GM19397 (cell line): ENCODE results near the gene MAN1B1.
A peak's percentile ranks its signal among the peaks of the same experiment; 100 is the strongest.

ENCODE experiments used
- ATAC-seq: cut with Tn5 transposase; IDR thresholded peaks from one replicate; pipeline ENCODE4 v1.9.1; 2021; ENCODE audit warnings: mild to moderate bottlenecking, moderate library complexity; ENCODE audit not compliant: unreplicated experiment

The MAN1B1 gene

DNA sequence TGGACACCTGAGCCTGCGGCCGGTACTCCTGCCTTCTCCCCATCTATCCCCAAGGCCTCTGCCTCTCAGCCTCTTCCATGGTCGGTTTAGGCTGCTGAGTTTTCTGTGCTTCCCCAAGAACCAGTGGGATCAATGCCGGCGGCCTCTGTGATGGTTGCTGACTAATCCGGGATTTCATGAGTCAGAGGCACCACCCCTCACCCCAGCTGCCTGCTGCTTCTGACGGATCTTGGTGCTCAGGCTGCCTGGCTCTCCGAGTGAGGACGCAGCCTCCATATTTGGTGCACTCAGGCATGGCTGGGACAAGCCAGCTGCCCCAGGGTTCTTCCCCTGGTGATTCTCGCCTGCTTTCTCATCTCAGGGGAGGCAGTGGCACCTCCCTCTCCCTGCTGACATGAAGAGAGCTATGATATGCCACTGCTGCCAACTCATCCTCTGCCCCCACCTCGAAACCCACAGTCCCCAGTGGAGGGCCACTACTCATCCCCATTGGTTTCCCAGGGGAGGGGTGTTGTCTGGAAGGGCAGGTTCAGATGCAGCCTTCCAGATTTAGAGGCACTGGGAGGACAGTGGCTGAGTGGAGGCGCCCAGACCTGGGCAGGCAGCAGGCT lies 3.3 kb upstream of the MAN1B1 start:
- ATAC-seq, result no peak

GRCh38 chr9:137084526-137084925 lies 2.3 kb upstream of the MAN1B1 start:
- no peak for ATAC-seq

DNA sequence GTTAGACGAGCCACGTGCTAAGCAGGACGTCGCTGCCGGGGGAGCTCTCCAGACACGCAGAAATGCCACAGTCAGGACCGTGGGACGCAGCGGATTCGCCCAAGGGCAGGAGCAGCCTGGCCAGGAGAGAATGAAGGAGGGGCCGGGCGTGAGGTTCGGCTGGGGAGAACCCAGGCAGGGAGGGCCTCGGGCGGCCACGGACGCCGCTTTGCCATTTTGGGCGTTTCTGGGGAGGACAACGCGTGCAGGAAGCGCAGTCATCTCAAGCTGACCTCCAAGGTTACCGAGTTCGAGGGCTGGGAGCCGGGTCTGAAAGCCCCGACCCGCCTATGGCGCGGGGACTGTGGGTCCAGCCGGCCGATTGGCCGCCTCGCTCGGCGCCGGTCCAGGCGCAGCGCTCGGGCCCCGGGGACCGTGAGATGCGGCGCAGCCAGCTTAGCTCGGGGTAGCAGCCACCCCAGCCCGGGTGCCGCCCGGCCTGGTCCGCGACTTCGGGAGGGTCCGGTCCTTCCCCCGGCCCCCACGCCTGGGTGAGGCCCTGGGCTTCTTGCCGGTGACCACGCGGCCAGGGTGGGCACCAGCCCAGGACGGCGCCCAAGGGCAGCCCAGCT lies 760 bp upstream of the MAN1B1 start:
- peak; percentile 15 for ATAC-seq

- ATAC-seq, result no peak
Observed at GRCh38 chr9:137087409-137087925, 682 bp downstream of the MAN1B1 start.

DNA sequence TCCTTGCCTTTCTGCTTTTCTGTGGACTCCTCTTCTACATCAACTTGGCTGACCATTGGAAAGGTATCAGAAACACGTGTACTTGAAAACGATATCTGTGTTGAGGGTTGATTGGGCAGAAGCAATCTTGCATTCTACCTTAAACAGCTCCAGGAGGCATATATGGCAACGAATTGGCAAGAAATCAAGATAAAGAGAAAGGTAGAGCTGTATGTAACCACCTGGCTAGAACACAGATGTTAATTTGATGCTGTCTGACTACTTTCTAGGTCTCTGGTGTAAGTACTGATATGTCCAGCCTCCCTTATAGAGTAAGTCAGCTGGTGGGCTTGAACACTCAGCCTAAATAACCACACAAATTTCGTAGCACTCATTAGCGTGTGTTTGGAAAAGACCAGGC lies 1.3 kb downstream of the MAN1B1 start:
- no peak for ATAC-seq

DNA sequence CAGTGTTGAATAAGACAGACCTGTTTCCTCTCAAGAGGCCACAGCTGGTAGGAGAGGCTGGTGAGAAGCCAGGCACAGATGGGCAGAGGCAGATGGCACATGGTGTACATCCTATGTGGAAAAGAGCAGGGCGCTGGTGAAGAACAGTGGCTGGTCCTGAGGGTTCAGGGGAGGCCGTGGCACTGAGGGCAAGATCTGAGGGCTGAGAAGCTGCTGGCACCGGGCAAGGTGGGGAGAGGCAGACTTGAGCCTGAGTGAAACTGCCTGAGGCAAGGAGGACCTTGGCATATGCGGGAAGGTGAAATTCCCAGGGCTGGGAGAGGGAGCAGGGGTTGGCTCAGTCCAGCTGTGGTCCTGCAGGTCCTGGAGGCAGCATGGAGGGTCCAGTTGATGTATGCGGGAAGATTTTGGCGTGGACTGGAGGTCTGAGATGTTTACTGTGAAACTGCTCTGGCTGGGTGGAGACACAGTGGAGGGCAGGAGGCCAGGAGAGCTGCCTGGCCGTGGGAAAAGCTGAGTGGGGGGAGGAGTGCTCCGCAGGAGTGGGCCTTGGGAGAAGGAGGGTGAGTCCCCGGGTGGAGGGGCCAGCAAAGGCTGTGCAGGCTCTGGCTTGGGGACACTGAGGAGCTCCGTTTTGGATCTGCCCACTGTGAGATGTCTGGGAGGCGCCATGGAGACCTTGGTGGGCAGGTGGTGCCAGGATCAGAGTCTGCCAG lies 2.6 kb downstream of the MAN1B1 start:
- no peak for ATAC-seq

DNA sequence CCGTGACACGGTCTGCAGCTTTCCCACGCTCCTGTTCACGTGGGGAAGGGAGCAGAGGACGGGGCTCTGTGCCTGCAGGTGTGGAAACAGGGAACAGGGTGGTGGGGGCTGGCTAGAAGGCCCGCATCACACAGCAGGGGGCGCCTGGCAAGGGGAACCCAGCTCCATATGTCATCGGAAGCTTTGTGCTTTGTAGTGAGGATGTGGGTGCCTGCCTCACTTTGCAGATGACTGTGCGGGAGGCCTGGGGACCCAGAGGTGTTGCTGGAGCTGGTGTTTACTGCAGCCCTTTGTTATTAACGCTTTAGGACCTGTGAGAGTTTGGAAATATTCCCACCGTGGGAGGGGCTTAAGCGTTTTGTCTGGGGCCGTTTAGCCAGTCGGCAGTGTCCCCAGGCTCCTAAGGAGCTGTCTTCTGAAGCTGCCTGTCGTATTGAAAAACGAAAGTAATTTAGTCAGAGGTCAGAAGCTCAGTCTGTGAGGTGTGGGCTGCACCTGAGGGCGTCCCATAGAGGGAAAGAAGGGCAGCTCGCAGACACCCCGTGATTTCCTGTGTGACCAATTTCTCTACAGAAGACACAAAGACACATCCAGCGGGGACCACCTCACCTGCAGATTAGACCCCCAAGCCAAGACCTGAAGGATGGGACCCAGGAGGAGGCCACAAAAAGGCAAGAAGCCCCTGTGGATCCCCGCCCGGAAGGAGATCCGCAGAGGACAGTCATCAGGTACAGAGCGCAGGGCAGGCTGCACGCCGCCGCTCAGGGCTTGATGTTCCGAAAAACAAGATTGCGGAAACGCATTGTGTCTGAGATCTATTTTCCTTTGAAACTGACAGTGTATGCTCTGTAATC lies 9.1 kb downstream of the MAN1B1 start:
- ATAC-seq, result peak; percentile 77

- ATAC-seq, result no peak
Observed at GRCh38 chr9:137096785-137097546, 10.2 kb downstream of the MAN1B1 start.

DNA sequence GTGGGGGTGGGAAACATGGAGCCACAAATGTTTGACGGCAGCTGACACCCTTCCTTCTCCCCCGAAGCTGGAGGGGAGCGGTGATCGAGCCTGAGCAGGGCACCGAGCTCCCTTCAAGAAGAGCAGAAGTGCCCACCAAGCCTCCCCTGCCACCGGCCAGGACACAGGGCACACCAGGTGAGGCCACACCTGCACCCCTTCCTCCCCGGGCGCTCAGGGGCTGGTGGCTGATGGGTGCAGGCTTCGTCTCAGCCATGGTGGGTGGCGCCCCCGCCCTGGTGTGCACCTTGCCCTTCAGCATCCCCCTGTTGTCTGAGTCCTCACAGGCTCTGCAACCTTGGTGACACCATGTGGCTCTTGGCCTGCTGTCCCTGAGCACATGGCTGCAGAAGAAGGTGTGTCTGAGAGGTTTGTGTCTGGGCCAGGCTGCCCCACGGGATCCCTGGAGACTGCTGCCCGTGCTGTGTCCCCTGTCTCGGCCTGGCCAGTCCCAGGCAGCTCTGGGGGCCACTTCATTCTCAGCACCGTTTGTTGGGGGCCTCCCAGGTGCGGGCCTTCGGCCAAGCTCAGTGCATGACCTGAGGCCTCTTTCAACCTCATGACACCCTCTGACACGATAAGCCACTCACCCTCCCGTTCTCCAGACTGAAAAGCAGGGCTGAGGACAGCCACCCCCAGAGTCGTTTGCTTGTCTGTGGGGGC lies 11.1 kb downstream of the MAN1B1 start:
- no peak for ATAC-seq

- ATAC-seq, result no peak
Observed at GRCh38 chr9:137099231-137099630, 12.4 kb downstream of the MAN1B1 start.

DNA sequence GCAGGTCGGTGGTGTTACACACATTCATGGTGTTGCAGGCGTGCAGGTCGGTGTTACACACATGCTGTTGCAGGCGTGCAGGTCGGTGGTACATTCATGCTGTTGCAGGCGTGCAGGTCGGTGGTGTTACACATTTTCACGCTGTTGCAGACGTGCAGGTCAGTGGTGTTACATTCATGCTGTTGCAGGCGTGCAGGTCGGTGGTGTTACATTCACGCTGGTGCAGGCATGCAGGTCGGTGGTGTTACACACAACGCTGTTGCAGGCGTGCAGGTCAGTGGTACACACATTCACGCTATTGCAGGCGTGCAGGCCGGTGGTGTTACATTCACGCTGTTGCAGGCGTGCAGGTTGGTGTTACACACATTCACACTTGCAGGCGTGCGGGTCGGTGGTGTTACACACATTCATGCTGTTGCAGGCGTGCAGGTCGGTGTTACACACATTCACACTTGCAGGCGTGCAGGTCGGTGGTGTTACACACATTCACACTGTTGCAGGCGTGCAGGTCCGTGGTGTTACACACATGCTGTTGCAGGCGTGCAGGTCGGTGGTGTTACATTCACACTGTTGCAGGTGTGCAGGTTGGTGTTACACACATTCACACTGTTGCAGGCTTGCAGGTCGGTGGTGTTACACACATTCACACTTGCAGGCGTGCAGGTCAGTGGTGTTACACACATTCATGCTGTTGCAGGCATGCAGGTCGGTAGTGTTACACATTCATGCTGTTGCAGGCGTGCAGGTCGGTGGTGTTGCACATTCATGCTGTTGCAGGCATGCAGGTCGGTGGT lies 16.6 kb downstream of the MAN1B1 start:
- no peak for ATAC-seq

DNA sequence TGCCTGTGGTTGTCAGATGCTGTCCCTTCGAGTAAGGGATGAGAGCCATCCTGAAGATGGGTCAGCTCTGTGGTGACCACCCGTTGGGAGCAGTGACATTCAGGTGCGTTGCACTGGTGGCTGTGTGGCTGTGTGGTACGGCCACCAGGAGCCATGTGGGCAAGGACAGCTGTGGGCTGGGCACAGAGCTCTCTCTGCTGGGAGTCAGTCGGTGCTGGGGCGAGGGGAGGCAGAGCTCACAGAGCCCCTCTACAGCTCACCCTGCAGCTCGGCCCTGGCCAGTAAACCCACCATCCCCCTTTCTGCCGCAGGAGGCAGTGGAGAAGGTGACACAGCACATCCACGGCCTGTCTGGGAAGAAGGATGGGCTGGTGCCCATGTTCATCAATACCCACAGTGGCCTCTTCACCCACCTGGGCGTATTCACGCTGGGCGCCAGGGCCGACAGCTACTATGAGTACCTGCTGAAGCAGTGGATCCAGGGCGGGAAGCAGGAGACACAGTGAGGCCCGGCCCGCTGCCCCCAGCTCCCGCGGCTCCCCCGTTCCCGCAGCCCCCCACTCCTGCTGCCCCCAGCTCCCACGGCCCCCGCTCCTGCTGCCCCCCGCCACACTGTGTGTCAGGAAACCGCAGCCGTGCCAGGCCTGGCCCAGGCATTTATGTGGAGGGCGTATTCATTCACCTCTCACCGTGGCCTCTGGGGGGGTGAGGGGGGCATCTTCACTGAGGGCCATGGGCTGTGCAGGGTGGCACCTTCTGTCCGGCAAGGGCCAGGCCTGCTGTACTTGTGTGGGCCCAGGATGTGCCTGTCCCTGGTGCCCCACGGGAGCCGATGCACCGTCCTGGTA lies 19.3 kb downstream of the MAN1B1 start:
- no peak for ATAC-seq

GRCh38 chr9:137106662-137107250 lies 20.0 kb downstream of the MAN1B1 start:
- ATAC-seq, result no peak

DNA sequence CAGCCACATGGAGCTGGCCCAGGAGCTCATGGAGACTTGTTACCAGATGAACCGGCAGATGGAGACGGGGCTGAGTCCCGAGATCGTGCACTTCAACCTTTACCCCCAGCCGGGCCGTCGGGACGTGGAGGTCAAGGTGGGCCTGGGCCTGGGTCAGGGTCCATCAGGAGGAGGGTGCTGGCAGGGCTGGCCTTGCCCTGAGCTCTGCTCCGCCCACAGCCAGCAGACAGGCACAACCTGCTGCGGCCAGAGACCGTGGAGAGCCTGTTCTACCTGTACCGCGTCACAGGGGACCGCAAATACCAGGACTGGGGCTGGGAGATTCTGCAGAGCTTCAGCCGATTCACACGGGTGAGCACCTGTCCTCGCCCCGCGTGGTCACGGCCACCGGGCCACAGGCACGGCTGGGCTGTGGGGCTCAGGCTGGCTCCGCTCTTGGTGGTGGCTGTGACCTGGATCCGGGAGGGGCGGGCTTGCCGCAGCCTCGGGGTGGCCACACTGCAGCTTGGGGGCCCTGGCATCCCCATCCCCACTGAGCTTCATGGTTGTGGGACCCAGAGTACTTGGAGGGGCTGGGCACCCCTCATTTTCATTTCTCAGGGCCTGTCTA lies 20.6 kb downstream of the MAN1B1 start:
- ATAC-seq, result no peak

DNA sequence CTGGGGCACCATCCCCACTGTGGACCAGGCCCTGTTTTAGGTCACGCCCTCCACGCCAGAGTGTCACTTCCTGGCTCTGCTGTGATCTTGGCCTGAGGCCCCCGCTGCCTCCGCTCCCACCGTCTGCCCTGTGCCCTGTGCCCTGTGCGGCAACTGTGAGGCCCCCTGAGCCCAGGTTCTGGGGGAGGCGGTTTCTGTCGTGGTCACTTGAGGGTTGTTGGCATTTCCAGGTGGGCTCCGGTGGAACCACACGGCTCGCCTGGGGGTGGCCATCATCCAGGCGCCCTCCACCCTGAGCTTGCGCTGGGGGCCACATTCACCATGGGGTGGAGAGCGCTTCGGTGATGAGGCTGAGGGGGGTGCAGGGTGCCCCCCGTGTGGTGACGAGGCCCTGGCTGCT lies 21.2 kb downstream of the MAN1B1 start:
- no peak for ATAC-seq

- ATAC-seq, result no peak
Observed at GRCh38 chr9:137108608-137109249, 21.9 kb downstream of the MAN1B1 start.
